Stimulated activated memory B cell treated with anti-CD40 and anti-IgM and Interleukin-4, amounts not matched to agents 10 μg/mL and 1 μg/mL and 100 μg/mL, for 72 hours (primary cell): ENCODE measurements around the gene RAB36.
A peak's percentile ranks its signal among the peaks of the same experiment; 100 is the strongest.

Source experiments
- ATAC-seq: fragments of 150-1000 bp; cut with Tn5 transposase; 2 replicates; pipeline ENCODE4 v1.10.0; 2021
- H3K27ac Mint-ChIP-seq: one replicate; pipeline ENCODE4 v1.8.0; 2022; ENCODE audit warnings: mild to moderate bottlenecking, mixed read lengths
- H3K27me3 Mint-ChIP-seq: one replicate; pipeline ENCODE4 v1.8.0; 2022; ENCODE audit warnings: mixed read lengths
- H3K36me3 Mint-ChIP-seq: one replicate; pipeline ENCODE4 v1.8.0; 2022; ENCODE audit warnings: mixed read lengths
- H3K4me1 Mint-ChIP-seq: one replicate; pipeline ENCODE4 v1.8.0; 2022; ENCODE audit warnings: mixed read lengths
- H3K4me3 Mint-ChIP-seq: one replicate; pipeline ENCODE4 v1.8.0; 2022; ENCODE audit warnings: mild to moderate bottlenecking, moderate library complexity, mixed read lengths
- H3K9me3 Mint-ChIP-seq: one replicate; pipeline ENCODE4 v1.8.0; 2022; ENCODE audit warnings: mixed read lengths

RAB36 gene

GRCh38 chr22:23204125-23204488 is 58.8 kb downstream of the RAB36 start:
- Mint-ChIP-seq H3K4me3 (no peak overlapping the region), H3K36me3 (peaks cover 22% of the 10 kb centered on the region), H3K9me3 (peaks cover 3% of the 10 kb centered on the region), H3K4me1 (peaks cover 29% of the 10 kb centered on the region), H3K27ac (no peak overlapping the region), H3K27me3 (no peaks in the 10 kb centered on the region)
- ATAC-seq: no peak

DNA sequence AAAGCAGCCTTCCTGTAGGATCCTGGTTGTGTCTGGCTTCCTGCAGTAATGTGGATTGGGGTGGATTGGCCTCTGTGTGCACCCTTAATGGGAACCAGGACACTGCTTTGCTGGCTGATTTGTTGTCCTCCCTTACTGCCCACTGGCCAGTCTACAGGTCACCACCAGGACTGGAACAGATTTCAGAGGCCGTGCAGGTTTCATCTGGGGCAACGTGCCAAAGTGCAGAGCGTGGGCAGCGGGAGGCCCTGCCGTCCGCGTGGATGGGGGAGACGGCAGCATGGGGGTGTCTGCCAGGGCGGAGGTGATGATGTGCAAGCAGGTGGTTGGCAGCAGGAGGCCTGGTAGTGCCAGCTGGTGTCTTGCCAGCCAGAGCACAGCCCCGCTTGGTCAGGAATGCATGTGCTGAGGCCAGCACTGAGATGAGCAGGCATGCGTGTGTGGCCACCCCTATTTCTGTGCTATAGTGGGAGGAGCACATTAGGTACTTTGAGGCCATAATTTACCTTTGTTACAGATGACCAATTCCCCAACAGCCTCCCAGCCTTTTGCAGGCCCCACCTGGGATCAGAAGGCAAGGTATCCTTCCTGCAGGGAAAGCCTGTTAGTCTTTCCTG is 59.4 kb downstream of the RAB36 start:
- H3K4me1 Mint-ChIP-seq: peaks cover 30% of the 10 kb centered on the region
- H3K27ac Mint-ChIP-seq: no peak overlapping the region
- H3K4me3 Mint-ChIP-seq: no peak overlapping the region

GRCh38 chr22:23205339-23206049 is 60.2 kb downstream of the RAB36 start:
- H3K27ac Mint-ChIP-seq: no peak overlapping the region
- peaks cover 30% of the 10 kb centered on the region for H3K4me1 Mint-ChIP-seq
- H3K4me3 Mint-ChIP-seq: no peak overlapping the region
- no peak for ATAC-seq
- H3K36me3 Mint-ChIP-seq: peaks cover 17% of the 10 kb centered on the region
- H3K27me3 Mint-ChIP-seq: no peaks in the 10 kb centered on the region
- peaks cover 3% of the 10 kb centered on the region for H3K9me3 Mint-ChIP-seq

More for the DNA sequence above, 59.4 kb downstream of the RAB36 start:
- no peak for ATAC-seq
- H3K36me3 Mint-ChIP-seq: peaks cover 17% of the 10 kb centered on the region
- H3K27me3 Mint-ChIP-seq: no peaks in the 10 kb centered on the region
- H3K9me3 Mint-ChIP-seq: peaks cover 3% of the 10 kb centered on the region

- no peaks in the 10 kb centered on the region for H3K27me3 Mint-ChIP-seq
- peaks cover 40% of the 10 kb centered on the region for H3K4me1 Mint-ChIP-seq
- H3K9me3 Mint-ChIP-seq: peaks cover 3% of the 10 kb centered on the region
- H3K36me3 Mint-ChIP-seq: peaks cover 17% of the 10 kb centered on the region
- peak overlapping the region; percentile 64 for H3K27ac Mint-ChIP-seq
- no peak for ATAC-seq
- no peak overlapping the region for H3K4me3 Mint-ChIP-seq
Observed at GRCh38 chr22:23206915-23207314, 61.6 kb downstream of the RAB36 start.

DNA sequence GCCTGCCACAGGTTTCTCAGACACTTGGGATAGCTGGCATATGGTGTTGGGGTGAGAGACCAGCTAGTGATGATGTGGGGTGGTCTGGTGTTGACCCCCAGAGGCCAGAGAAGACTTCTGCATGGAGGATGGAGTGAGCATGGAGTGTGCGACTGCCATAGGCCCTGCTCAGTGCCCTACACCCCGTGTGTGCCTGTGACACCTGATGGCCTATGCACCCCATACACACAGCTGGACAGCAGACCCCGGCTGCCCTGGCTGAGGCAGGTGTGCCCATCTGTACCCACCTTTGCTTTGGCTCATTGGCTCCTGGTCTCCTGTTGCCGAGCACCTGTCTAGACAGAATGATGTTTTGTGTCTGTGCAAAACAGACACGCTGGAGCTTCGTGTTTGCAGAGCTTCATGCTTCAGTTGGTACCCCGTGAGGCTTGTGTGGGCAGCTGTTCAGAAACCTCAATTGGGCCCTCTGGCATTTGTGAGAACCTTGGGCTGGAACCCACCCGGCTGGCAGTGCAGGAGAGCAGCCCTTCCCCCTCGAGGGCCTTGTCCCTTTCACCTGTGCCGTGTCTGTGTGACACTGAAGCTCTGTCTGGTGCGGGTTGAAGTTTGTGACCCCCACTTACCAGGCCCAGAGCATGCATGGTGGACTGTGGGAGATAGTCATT is 62.6 kb downstream of the RAB36 start:
- Mint-ChIP-seq H3K36me3 (peaks cover 17% of the 10 kb centered on the region), H3K4me3 (no peak overlapping the region), H3K4me1 (peaks cover 40% of the 10 kb centered on the region), H3K27ac (peak overlapping the region; percentile 64), H3K9me3 (peaks cover 3% of the 10 kb centered on the region), H3K27me3 (no peaks in the 10 kb centered on the region)
- peak; percentile 93 for ATAC-seq

DNA sequence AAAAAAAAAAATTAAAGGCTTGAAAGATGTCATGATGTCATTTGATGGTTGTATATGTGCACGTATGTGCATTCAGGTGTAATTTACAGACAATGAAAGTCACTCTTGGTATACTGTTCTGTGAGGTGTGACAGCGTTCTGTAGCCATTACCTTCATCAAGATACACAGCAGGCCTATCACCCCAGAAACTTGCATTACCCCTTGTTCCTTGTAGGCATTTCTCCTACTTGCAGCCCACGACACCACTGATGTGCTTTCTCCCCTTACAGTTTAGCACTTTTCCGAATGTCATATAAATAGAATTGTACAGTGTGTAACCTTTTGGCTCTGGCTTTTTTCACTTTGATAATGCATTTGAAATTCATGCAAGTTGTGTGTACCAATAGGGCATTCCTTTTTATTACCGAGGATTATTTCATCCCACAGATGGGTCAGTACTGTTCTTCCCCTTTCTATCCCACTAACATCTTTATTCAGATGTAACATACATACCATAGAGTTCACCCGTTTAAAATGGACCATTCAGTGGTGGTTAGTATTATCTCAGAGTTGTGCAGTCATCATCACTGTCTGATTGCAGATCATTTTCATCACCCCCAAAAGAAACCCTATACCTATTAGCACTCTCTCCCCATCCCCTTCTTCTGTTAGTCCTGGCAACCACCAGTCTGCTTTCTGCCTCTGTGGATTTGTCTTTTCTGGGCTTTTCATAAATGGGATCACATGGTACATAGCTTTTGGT is 65.3 kb downstream of the RAB36 start:
- no peak overlapping the region for H3K27ac Mint-ChIP-seq
- H3K9me3 Mint-ChIP-seq: peaks cover 3% of the 10 kb centered on the region
- no peak overlapping the region for H3K4me3 Mint-ChIP-seq
- H3K27me3 Mint-ChIP-seq: no peaks in the 10 kb centered on the region
- peaks cover 9% of the 10 kb centered on the region for H3K36me3 Mint-ChIP-seq
- H3K4me1 Mint-ChIP-seq: peaks cover 54% of the 10 kb centered on the region
- no peak for ATAC-seq

DNA sequence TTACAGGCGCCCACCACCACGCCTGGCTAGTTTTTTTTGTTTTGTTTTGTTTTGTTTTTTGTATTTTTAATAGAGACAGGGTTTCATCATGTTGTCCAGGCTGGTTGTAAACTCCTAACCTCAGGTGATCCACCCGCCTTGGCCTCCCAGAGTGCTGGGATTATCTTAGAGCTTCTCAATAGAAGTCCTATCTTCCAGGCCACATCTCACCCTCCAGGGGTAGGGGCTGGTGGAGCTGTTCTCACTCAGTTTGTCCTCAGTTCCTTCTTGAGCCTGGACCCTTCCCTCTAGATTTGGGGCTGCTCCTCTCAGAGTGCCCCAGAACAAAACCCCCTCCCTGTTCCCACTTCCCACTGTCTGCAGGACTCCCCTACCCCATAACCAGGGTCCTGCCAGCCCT is 66.3 kb downstream of the RAB36 start:
- Mint-ChIP-seq H3K27me3 (no peaks in the 10 kb centered on the region), H3K4me3 (no peak overlapping the region), H3K27ac (peak overlapping the region; percentile 64), H3K4me1 (peaks cover 56% of the 10 kb centered on the region), H3K9me3 (peaks cover 3% of the 10 kb centered on the region), H3K36me3 (peaks cover 6% of the 10 kb centered on the region)
- ATAC-seq: no peak

GRCh38 chr22:23212061-23213021 is 67.1 kb downstream of the RAB36 start:
- Mint-ChIP-seq H3K9me3 (no peaks in the 10 kb centered on the region), H3K36me3 (no peaks in the 10 kb centered on the region), H3K4me3 (no peak overlapping the region), H3K4me1 (peaks cover 58% of the 10 kb centered on the region), H3K27ac (peak overlapping the region; percentile 64), H3K27me3 (no peaks in the 10 kb centered on the region)
- ATAC-seq: no peak

GRCh38 chr22:23213022-23213555 is 67.8 kb downstream of the RAB36 start:
- Mint-ChIP-seq H3K27me3 (no peaks in the 10 kb centered on the region), H3K36me3 (no peaks in the 10 kb centered on the region), H3K9me3 (no peaks in the 10 kb centered on the region), H3K27ac (no peak overlapping the region), H3K4me3 (no peak overlapping the region), H3K4me1 (peaks cover 56% of the 10 kb centered on the region)
- no peak for ATAC-seq

DNA sequence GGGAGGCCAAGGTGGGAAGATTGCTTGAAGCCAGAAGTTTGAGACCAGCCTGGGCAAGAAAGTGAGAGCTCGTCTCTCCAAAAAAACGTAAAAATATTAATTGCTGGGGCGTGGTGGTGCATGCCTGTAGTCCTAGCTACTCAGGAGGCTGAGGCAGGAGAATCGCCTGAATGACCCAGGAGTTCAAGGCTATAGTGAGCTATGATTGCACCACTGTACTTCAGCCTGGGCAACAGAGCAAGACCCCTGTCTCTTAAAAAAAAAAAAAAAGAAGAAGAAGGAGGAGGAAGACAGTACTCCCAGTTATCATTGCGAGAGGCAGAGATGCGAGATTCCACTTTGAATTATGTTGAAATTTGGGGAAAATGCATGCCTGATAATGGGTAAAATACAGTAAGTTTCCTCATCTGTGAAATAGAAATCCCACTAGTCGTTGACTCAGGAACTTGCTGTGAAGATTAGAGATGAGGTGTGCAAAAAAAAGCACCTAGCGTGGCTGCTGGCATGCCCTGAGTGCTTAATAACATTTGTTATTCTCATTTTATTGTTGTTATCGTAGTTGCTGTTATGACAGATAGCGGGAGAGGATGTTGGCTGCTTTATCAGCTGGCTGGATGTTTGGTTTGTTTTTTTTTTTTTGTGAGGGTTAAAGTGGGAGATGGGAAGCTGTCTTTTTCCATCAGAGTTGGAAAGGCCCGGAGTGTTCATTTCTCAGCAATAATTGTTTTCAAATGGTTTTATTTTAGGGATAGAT is 68.5 kb downstream of the RAB36 start:
- H3K27ac Mint-ChIP-seq: no peak overlapping the region
- H3K27me3 Mint-ChIP-seq: no peaks in the 10 kb centered on the region
- ATAC-seq: no peak
- H3K4me1 Mint-ChIP-seq: peaks cover 56% of the 10 kb centered on the region
- H3K9me3 Mint-ChIP-seq: no peaks in the 10 kb centered on the region
- H3K4me3 Mint-ChIP-seq: no peak overlapping the region
- H3K36me3 Mint-ChIP-seq: no peaks in the 10 kb centered on the region
